Measurements from ENCODE around the gene RAB4A.

DNA sequence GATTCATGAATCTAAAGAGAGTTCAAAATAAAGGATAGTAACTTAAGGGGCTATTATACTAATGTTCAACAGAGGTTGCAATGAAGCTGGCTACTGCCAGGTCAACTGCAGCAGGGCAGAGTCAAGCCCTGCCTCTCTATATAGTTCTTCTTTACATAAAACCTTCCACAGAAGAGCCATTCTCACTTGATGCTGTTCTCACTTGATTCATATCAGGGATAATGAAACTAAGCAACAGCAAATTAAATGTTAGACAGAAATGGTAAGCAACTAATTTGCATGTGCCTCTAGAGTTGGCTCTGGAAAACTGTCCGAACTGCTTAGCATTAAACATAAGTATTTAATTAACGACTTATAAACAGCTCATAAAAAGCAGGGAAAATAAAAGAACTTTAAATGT lies 54.5 kb downstream of the RAB4A start:
- TF ChIP-seq CTCF (IDR thresholded peaks at IDR 0.05) (no peak), POLR2A (IDR thresholded peaks at IDR 0.05) (no peak)

Measured in esophagus squamous epithelium (tissue), 4 donors.